IPS-18a (cell line): ENCODE results near the gene GREM1.

Experiments
- H3K27ac ChIP-seq: one replicate; pipeline ENCODE4 v1.5.1; 2013; ENCODE audit warnings: low read length
- H3K27me3 ChIP-seq: one replicate; pipeline ENCODE4 v1.6.1; 2013; ENCODE audit warnings: mild to moderate bottlenecking, low read length; ENCODE audit not compliant: control insufficient read depth, insufficient read depth
- H3K36me3 ChIP-seq: one replicate; pipeline ENCODE4 v1.6.1; 2013; ENCODE audit warnings: low read depth, low read length; ENCODE audit not compliant: control insufficient read depth
- H3K4me1 ChIP-seq: one replicate; pipeline ENCODE4 v1.6.1; 2013; ENCODE audit warnings: low read depth, low read length; ENCODE audit not compliant: control insufficient read depth
- H3K4me3 ChIP-seq: one replicate; pipeline ENCODE4 v1.5.1; 2013; ENCODE audit warnings: low read length
- H3K9ac ChIP-seq: one replicate; pipeline ENCODE4 v1.6.1; 2013; ENCODE audit warnings: mild to moderate bottlenecking, low read length, moderate library complexity
- H3K9me3 ChIP-seq: one replicate; pipeline ENCODE4 v1.6.1; 2013; ENCODE audit warnings: low read depth, low read length; ENCODE audit not compliant: control insufficient read depth

GREM1 gene

DNA sequence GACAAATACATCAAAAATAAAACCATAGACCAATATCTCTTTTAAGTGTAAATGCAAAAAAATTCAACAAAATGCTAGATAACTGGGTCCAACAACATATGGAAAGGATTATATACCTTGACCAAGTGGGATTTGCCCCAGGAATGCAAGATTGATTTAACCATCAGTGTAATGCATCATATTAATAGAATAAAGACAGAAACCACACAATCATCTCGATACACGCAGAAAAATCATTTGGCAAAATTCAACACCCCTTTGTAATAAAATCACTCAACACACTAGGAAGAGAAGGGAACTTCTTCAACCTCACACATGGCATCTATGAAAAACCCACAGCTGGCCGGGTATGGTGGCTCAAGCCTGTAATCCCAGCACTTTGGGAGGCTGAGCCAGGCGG, 19.5 kb downstream of the GREM1 start:
- Histone ChIP-seq H3K9ac (no peak overlapping the region), H3K9me3 (no peaks in the 10 kb centered on the region), H3K27ac (no peak overlapping the region), H3K27me3 (no peaks in the 10 kb centered on the region), H3K4me1 (no peaks in the 10 kb centered on the region), H3K4me3 (no peak overlapping the region), H3K36me3 (no peaks in the 10 kb centered on the region)

GRCh38 chr15:32738666-32739065, 20.9 kb downstream of the GREM1 start:
- Histone ChIP-seq H3K4me3 (no peak overlapping the region), H3K9ac (no peak overlapping the region), H3K36me3 (no peaks in the 10 kb centered on the region), H3K27ac (no peak overlapping the region), H3K9me3 (no peaks in the 10 kb centered on the region), H3K4me1 (no peaks in the 10 kb centered on the region), H3K27me3 (no peaks in the 10 kb centered on the region)

DNA sequence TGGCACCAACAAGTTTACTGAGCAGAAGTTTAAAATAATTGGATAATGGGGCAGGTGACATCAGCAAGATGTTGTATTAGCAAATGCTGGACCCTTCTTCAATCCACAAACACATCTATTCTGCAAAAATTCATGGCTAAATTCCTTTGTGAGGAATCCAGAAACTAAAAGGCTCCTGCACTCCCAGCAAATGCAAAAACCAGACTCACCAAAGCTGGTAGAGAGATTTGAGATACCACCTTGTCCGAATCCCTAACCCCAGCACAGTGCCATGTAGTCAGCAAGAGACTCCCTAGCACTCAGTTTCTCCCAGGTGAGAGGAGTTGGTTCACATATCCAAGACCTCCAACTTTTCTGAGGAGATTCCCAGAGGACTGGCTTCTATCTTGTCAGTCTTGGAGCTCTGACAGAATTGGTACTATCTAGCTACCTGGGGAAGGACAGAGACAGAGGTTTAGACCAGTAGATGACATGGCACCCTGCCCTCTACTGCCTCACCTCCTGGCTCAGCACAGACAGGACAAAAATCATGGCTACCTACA, 21.8 kb downstream of the GREM1 start:
- H3K27me3 ChIP-seq = no peaks in the 10 kb centered on the region
- H3K9ac ChIP-seq = no peak overlapping the region
- no peaks in the 10 kb centered on the region for H3K4me1 ChIP-seq
- no peaks in the 10 kb centered on the region for H3K9me3 ChIP-seq
- H3K4me3 ChIP-seq = no peak overlapping the region
- H3K27ac ChIP-seq = no peak overlapping the region
- no peaks in the 10 kb centered on the region for H3K36me3 ChIP-seq

DNA sequence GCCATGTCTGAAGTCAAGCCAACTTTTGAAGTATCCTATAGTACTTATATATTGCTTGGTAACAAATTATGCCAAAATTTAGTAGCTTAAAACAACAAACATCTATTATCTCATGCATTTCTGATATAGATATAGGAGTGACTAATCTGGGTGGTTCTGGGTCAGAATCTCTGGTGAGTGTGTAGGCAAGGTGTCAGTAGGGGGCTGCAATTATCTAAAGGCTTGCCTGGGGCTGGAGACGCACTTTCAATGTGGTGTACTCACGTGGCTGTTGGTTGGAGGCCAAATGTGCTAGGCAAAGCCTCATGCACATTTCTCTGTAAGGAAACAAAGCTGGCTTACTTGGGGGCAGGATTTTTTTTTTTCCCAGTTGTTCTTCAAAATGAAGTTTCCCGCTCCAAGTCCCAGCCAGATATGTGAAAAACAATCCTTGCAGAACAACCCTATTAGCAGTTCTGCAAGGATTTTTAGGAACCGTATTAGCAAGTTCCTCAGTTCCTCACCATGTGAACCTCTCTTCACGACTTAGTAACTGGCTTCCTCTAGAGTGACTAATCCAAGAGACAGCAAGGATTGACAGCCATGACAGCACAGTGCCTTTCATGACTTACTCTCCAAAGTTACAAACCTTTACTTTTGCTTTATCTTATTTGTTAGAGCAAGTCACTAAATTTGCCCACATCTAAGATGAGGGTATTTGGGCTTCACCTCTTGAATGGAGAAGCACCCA, 25.8 kb downstream of the GREM1 start:
- no peaks in the 10 kb centered on the region for H3K9me3 ChIP-seq
- H3K27ac ChIP-seq = no peak overlapping the region
- H3K4me1 ChIP-seq = no peaks in the 10 kb centered on the region

DNA sequence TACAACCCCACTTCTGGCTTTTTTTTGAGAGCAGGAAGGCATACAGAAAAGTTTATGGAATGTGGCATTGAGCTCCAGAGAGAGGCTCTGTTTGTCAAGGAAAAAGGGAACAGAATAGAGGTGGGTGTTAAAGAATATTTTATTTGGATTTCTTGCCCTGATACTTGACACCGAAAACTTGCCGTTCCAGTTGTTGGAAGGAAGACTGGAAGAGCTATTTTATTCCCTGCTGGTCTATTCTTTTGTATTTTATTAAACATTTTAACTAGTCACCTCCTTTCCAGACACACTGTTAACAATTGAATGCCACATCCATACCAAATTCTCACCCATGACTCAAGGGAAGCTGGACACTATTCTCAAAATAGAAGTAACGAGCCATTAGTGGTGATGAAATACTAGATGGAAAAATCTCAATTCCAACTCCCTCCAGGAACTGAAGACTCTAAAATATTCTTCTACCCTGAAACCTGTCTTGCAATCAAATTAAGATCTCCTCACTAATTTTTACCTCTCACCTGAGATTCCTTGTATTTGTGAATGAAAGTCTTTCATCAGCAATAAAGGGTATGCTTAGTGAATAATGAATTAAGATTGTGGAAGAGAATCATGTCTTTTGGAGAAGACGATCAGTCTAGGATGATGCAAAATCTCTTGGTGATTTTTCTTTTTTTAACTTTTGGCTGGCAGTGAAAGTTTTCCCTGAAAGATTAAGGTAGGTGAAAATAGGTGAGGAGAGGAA, 28.5 kb downstream of the GREM1 start:
- Histone ChIP-seq H3K9ac (no peak overlapping the region), H3K36me3 (no peaks in the 10 kb centered on the region), H3K27me3 (no peaks in the 10 kb centered on the region), H3K27ac (no peak overlapping the region), H3K9me3 (no peaks in the 10 kb centered on the region), H3K4me1 (no peaks in the 10 kb centered on the region), H3K4me3 (no peak overlapping the region)

More for the DNA sequence above, 25.8 kb downstream of the GREM1 start:
- no peaks in the 10 kb centered on the region for H3K36me3 ChIP-seq
- H3K9ac ChIP-seq = no peak overlapping the region
- no peaks in the 10 kb centered on the region for H3K27me3 ChIP-seq
- no peak overlapping the region for H3K4me3 ChIP-seq

DNA sequence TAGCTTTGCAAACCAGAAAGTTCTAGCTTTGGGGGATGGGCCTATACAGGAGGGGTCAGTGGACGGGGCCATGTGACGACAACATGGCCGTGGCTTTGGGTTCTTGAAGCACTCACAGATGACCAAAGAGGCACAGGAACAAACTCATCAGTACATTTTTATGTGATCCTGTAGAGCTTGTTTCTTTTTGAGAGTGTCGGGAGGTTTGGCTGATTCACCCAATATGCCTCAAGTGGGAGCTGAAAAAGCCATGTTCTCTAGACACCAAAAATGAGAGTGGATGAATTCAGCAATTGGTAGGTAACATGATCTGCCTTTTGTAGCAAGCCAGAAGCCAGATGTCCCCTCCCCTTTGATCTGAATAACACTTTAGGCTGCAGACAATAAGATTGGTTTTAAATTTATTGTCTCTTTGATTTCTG, 30.1 kb downstream of the GREM1 start:
- no peak overlapping the region for H3K9ac ChIP-seq
- H3K4me3 ChIP-seq = no peak overlapping the region
- H3K27me3 ChIP-seq = no peaks in the 10 kb centered on the region
- no peaks in the 10 kb centered on the region for H3K4me1 ChIP-seq
- H3K27ac ChIP-seq = no peak overlapping the region
- H3K9me3 ChIP-seq = no peaks in the 10 kb centered on the region
- H3K36me3 ChIP-seq = no peaks in the 10 kb centered on the region

DNA sequence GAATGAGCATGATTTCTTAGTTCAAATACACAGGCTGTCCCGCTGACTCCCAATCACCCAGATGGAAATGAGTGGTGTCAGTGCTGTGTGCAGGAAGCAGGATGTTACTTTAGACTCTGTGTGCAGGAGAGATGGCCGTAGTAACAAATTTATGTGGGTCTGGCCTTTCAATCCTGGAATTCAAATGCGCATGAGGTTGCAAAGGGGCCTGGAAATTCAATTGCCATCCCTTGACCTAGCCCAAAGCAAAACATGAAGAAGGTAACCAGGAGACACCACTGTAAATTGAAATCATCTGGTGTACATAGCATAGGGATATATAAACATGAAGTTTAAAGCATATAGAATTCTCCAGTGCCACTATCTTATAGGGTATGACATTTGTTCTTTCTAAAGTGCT, 33.2 kb downstream of the GREM1 start:
- H3K9ac ChIP-seq = no peak overlapping the region
- no peak overlapping the region for H3K4me3 ChIP-seq
- no peaks in the 10 kb centered on the region for H3K36me3 ChIP-seq
- no peak overlapping the region for H3K27ac ChIP-seq
- H3K27me3 ChIP-seq = no peaks in the 10 kb centered on the region
- H3K4me1 ChIP-seq = no peaks in the 10 kb centered on the region
- H3K9me3 ChIP-seq = no peaks in the 10 kb centered on the region

DNA sequence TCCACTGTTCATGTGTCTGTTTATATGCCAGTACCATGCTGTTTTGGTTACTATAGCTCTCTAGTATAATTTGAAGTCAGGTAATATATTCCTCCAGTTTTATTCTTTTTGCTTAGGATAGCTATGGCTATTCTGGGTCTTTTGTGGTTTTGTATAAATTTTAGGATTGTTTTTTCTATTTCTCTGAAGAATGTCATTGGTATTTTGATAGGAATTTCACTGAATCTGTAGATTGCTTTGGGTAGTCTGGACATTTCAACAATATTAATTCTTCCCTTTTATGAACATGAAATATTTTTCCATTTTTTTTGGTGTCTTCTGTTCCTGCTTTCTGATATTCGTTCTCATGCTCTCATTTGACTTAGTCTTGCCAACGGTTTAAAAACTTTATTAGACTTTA, 39.6 kb downstream of the GREM1 start:
- Histone ChIP-seq H3K4me3 (no peak overlapping the region), H3K9ac (no peak overlapping the region), H3K36me3 (no peaks in the 10 kb centered on the region), H3K27ac (no peak overlapping the region), H3K4me1 (no peaks in the 10 kb centered on the region), H3K27me3 (no peaks in the 10 kb centered on the region), H3K9me3 (no peaks in the 10 kb centered on the region)

DNA sequence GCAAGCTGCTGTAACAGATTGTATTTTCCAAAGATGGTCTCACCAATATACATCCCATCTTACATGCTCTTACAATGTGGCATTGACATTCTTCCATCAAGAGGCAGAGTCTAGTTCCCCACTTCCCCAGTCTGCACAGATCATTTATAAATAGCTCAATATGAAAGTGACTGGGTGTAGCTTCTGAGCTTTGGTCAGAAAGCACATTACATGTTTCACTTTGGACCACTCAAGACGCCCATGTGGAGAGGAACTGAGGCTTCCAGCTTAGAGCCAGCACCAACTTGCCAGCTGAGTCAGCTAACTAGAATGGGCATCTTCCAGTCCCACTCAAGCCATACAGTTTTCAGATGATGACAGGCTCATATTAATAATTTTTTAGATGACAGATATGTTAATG, 45.5 kb downstream of the GREM1 start:
- no peaks in the 10 kb centered on the region for H3K27me3 ChIP-seq
- no peak overlapping the region for H3K27ac ChIP-seq
- H3K9ac ChIP-seq = no peak overlapping the region
- no peaks in the 10 kb centered on the region for H3K4me1 ChIP-seq
- H3K9me3 ChIP-seq = no peaks in the 10 kb centered on the region
- H3K36me3 ChIP-seq = no peaks in the 10 kb centered on the region
- H3K4me3 ChIP-seq = no peak overlapping the region

DNA sequence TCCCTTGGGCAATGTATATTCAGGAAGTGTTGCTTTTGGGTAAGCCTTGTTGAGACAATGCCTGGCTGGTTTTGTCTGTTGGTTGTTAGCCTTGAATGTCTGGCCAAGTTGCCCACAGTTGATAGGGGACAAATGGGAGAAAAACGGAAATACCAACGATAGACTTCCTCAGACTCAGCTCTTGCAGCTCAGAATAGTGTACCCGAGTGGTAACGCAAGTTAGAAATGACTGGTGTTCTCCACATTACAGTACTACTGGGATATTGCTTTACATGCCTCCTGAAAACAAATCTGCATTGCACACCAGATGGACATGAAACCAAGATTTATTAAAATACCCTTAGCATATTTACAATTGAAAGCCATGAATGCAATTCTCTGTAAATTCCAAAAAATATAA, 47.4 kb downstream of the GREM1 start:
- Histone ChIP-seq H3K27ac (no peak overlapping the region), H3K4me3 (no peak overlapping the region), H3K9ac (no peak overlapping the region), H3K36me3 (no peaks in the 10 kb centered on the region), H3K27me3 (no peaks in the 10 kb centered on the region), H3K9me3 (no peaks in the 10 kb centered on the region), H3K4me1 (no peaks in the 10 kb centered on the region)

DNA sequence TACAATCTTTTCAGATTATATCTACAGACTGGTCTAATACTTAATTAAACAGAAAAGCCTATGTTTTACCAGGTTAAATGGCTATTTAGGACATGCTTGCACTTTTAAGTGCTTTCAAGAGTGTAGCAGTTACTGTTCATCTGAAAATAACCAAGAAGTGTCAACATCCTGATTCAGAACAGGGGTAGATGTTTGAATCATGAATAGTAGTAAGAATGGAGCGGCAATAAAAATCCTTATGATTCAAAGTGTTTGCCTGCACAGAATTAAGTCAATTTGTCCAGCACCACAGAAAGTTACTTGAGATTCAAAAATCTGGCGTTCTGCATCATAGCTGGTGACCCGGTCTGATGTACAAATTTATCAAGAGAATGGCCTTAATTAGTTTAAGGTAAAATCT, 48.3 kb downstream of the GREM1 start:
- Histone ChIP-seq H3K36me3 (no peaks in the 10 kb centered on the region), H3K9ac (no peak overlapping the region), H3K4me1 (no peaks in the 10 kb centered on the region), H3K4me3 (no peak overlapping the region), H3K9me3 (no peaks in the 10 kb centered on the region), H3K27me3 (no peaks in the 10 kb centered on the region), H3K27ac (no peak overlapping the region)

GRCh38 chr15:32767236-32767635, 49.4 kb downstream of the GREM1 start:
- no peaks in the 10 kb centered on the region for H3K27me3 ChIP-seq
- no peak overlapping the region for H3K27ac ChIP-seq
- no peaks in the 10 kb centered on the region for H3K9me3 ChIP-seq
- no peaks in the 10 kb centered on the region for H3K36me3 ChIP-seq
- no peak overlapping the region for H3K4me3 ChIP-seq
- H3K9ac ChIP-seq = no peak overlapping the region
- H3K4me1 ChIP-seq = no peaks in the 10 kb centered on the region
